Skin epidermis (tissue), 12 donors: ENCODE measurements around the gene SOX14.

Source experiments
- H3K27ac ChIP-seq, 21 experiments: fragments of 200-600 bp; sonication (generic) in 11 of 21; one replicate each; pipeline ENCODE4 v1.5.0; 2020; ENCODE audit warnings: mild to moderate bottlenecking in 3 of 21, inconsistent platforms in 2 of 21, moderate library complexity in 2 of 21
- H3K4me3 ChIP-seq, 7 experiments: fragments of 200-600 bp; sonication (generic) in 2 of 7; one replicate each; pipeline ENCODE4 v1.5.0; 2020; ENCODE audit warnings: inconsistent platforms in 2 of 7, mild to moderate bottlenecking in 2 of 7, moderate library complexity in 1 of 7

Gene SOX14

GRCh38 chr3:137764001-137764433 lies at the start of gene SOX14:
Gene SOX14 (plus strand): TSS chr3:137764315. CDS start chr3:137764785, 470 bp downstream.
- Histone ChIP-seq H3K4me3 (peak within 1 kb of the TSS in 2 of 7 experiments; percentile 3 to 21), H3K27ac (no peak within 1 kb of the TSS)

- no peak overlapping the region for H3K4me3 ChIP-seq
- H3K27ac ChIP-seq: no peak overlapping the region
Measured at GRCh38 chr3:137714551-137714950, 49.6 kb upstream of the SOX14 start.

GRCh38 chr3:137724240-137724639 lies 39.9 kb upstream of the SOX14 start:
- H3K27ac ChIP-seq: no peak overlapping the region
- no peak overlapping the region for H3K4me3 ChIP-seq

GRCh38 chr3:137737208-137737607 lies 26.9 kb upstream of the SOX14 start:
- Histone ChIP-seq H3K27ac (no peak overlapping the region), H3K4me3 (no peak overlapping the region)

- H3K27ac ChIP-seq: no peak overlapping the region
- H3K4me3 ChIP-seq: no peak overlapping the region
Measured at GRCh38 chr3:137738710-137739109, 25.4 kb upstream of the SOX14 start.

- H3K27ac ChIP-seq: no peak overlapping the region
Measured at GRCh38 chr3:137743608-137744007, 20.5 kb upstream of the SOX14 start.

GRCh38 chr3:137746808-137747207 lies 17.3 kb upstream of the SOX14 start:
- no peak overlapping the region for H3K27ac ChIP-seq
- no peak overlapping the region for H3K4me3 ChIP-seq

More at GRCh38 chr3:137743608-137744007, 20.5 kb upstream of the SOX14 start:
- no peak overlapping the region for H3K4me3 ChIP-seq

GRCh38 chr3:137759505-137759904 lies 4.6 kb upstream of the SOX14 start:
- Histone ChIP-seq H3K27ac (no peak overlapping the region), H3K4me3 (no peak overlapping the region)

GRCh38 chr3:137760341-137761098 lies 3.6 kb upstream of the SOX14 start:
- no peak overlapping the region for H3K4me3 ChIP-seq
- H3K27ac ChIP-seq: no peak overlapping the region

- H3K4me3 ChIP-seq: no peak overlapping the region
- no peak overlapping the region for H3K27ac ChIP-seq
Measured at GRCh38 chr3:137761099-137761562, 3.0 kb upstream of the SOX14 start.

GRCh38 chr3:137761563-137762503 lies 2.3 kb upstream of the SOX14 start:
- H3K27ac ChIP-seq: no peak overlapping the region
- no peak overlapping the region for H3K4me3 ChIP-seq

GRCh38 chr3:137762674-137763593 lies 1.2 kb upstream of the SOX14 start:
- H3K27ac ChIP-seq: no peak overlapping the region
- peak overlapping the region in 1 of 7 experiments; percentile 21 for H3K4me3 ChIP-seq

GRCh38 chr3:137763594-137763938 lies 549 bp upstream of the SOX14 start:
- Histone ChIP-seq H3K27ac (no peak overlapping the region), H3K4me3 (peak overlapping the region in 2 of 7 experiments; percentile 3 to 21)

- H3K27ac ChIP-seq: no peak overlapping the region
- H3K4me3 ChIP-seq: no peak overlapping the region
Measured at GRCh38 chr3:137764563-137765309, 621 bp downstream of the SOX14 start.

- H3K4me3 ChIP-seq: no peak overlapping the region
- H3K27ac ChIP-seq: no peak overlapping the region
Measured at GRCh38 chr3:137765310-137766033, 1.4 kb downstream of the SOX14 start.

- no peak overlapping the region for H3K4me3 ChIP-seq
- H3K27ac ChIP-seq: no peak overlapping the region
Measured at GRCh38 chr3:137766041-137766875, 2.1 kb downstream of the SOX14 start.

GRCh38 chr3:137766876-137767537 lies 2.9 kb downstream of the SOX14 start:
- no peak overlapping the region for H3K4me3 ChIP-seq

More at GRCh38 chr3:137766876-137767537, 2.9 kb downstream of the SOX14 start:
- no peak overlapping the region for H3K27ac ChIP-seq
